Subcutaneous abdominal adipose tissue (tissue), 5 donors: Measurements from ENCODE around the gene COL5A2.

Experiments used
- H3K27ac ChIP-seq: one replicate; pipeline ENCODE4 v1.7.0; 2013; ENCODE audit warnings: low read depth, mild to moderate bottlenecking, inconsistent platforms, low read length, moderate library complexity
- H3K27me3 ChIP-seq, 5 donors: one replicate each; pipeline ENCODE4 v1.7.0; 2013; ENCODE audit warnings: low read length in 5 of 5, inconsistent platforms in 1 of 5; ENCODE audit not compliant: control insufficient read depth in 5 of 5, insufficient read depth in 4 of 5
- H3K36me3 ChIP-seq, 5 donors: one replicate each; pipeline ENCODE4 v1.7.0; 2013; ENCODE audit warnings: low read length in 5 of 5; ENCODE audit not compliant: control insufficient read depth in 5 of 5, insufficient read depth in 5 of 5
- H3K4me1 ChIP-seq, 5 donors: one replicate each; pipeline ENCODE4 v1.7.0; 2013; ENCODE audit warnings: low read length in 5 of 5, mild to moderate bottlenecking in 3 of 5, moderate library complexity in 1 of 5; ENCODE audit not compliant: control insufficient read depth in 5 of 5, insufficient read depth in 5 of 5
- H3K4me3 ChIP-seq, 5 donors: one replicate each; pipeline ENCODE4 v1.7.0; 2013; ENCODE audit warnings: low read length in 5 of 5, low read depth in 1 of 5
- H3K9ac ChIP-seq, 5 donors: one replicate each; pipeline ENCODE4 v1.7.0; 2013; ENCODE audit warnings: low read length in 5 of 5, mild to moderate bottlenecking in 4 of 5, moderate library complexity in 3 of 5
- H3K9me3 ChIP-seq, 5 donors: one replicate each; pipeline ENCODE4 v1.7.0; 2013; ENCODE audit warnings: low read length in 5 of 5; ENCODE audit not compliant: control insufficient read depth in 5 of 5
- donor health status: healthy.
- donor health status: healthy.
- donor health status: healthy.
- donor health status: healthy.
- donor health status: healthy.

Gene COL5A2

DNA sequence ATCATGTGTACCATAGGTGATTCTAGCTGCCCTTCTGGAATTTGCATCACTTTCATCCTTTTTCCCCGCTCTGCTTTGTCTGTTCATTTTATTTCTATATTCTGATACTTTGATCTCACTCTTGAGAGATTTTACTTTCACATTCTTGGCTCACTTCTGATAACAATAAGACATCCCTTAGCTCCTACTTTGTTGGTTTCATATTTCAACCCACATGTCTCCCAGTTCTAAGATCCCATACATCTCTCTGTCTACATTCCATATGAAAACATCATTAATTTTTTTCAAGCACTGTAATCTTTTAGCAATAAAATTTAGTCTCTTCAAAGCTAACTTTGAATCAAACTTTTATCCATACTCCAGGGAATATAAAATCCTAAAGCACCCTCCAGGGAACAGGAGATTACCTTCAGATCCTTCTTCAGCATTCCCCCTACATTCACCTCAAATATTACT lies 129.8 kb downstream of the COL5A2 start:
- no peaks in the 10 kb centered on the region for H3K9me3 ChIP-seq
- H3K27ac ChIP-seq, result peak overlapping the region; percentile 45
- peaks cover 34 to 61% (median 49%) of the 10 kb centered on the region in 5 donors for H3K36me3 ChIP-seq
- H3K27me3 ChIP-seq, result no peaks in the 10 kb centered on the region
- H3K9ac ChIP-seq, result no peak overlapping the region
- H3K4me3 ChIP-seq, result no peak overlapping the region
- H3K4me1 ChIP-seq, result peaks cover 0 to 7% (median 4%) of the 10 kb centered on the region in 5 donors

DNA sequence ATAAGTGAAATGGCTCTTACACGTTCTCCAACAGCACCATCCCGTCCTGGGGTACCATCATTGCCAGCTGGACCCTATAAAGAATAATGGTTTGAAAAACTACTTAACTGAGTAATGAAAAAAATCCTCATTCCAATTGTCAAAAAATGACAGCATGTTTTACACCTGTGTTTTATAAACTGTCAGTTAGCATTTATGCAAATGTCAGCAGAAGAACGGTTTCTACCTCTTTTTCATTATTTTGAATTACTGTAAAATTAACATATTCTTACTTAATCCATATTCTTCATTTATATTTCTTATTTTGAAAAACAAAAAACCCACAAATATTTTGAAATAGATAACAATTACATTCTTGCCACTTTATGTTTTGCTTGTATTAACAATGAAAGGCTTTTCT lies 131.4 kb downstream of the COL5A2 start:
- Histone ChIP-seq H3K27me3 (no peaks in the 10 kb centered on the region), H3K4me3 (no peak overlapping the region), H3K9me3 (no peaks in the 10 kb centered on the region), H3K36me3 (peaks cover 33 to 63% (median 50%) of the 10 kb centered on the region in 5 donors), H3K27ac (peak overlapping the region; percentile 1), H3K4me1 (peaks cover 0 to 7% (median 4%) of the 10 kb centered on the region in 5 donors), H3K9ac (no peak overlapping the region)

DNA sequence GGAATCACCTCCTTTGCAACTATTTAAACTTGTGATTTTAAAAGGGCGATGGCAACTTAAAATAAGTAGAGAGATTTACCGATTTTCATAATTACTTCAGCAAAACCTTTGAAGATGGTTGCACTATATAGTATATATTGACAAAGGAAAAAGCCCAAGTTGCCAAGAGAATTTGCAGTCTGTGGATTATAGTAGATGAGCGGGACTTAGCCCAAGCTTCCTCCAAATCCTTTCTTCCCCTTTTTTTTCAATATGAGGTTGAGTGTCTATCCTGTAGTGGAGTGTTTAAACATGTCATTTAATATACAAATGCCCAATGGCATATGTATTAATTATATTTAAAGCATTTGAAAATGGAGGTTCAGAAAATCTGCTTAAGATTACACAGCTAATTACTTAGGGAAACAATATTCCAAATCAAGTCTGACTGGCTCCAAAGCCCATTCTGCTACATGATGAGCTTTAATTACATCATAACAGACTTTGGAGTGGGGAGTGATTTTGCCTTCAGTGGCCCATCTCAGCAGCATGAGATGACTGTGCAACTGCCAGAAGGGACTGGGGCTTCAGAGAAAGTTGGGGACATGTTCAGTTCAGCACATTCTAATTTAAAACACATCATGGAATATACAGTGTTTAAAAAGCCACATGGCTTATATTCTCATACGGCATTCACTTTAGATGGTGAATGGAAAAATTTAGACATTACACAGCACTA lies 132.2 kb downstream of the COL5A2 start:
- Histone ChIP-seq H3K4me3 (no peak overlapping the region), H3K9me3 (no peaks in the 10 kb centered on the region), H3K9ac (no peak overlapping the region), H3K4me1 (peaks cover 0 to 11% (median 4%) of the 10 kb centered on the region in 5 donors), H3K36me3 (peaks cover 31 to 61% (median 50%) of the 10 kb centered on the region in 5 donors), H3K27ac (peak overlapping the region; percentile 1), H3K27me3 (no peaks in the 10 kb centered on the region)

DNA sequence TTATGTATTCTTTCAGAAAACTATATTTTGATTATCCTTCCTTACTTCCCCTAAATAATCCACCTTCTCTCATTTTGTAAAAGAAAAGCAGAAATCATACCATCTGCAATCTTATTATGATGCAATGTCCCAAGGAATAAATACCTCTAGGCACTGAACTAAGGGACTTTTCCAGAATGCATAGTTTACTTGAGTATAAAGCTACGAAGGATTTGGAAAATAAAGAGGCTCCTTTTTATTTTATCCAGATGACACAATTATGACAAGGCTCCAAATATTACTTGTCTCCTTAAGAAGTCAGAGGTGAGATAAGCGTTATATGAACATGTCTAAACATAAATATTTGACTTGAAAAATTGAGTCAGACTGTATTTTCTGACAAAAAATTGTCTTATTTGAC lies 133.2 kb downstream of the COL5A2 start:
- Histone ChIP-seq H3K9ac (no peak overlapping the region), H3K4me3 (no peak overlapping the region), H3K36me3 (peaks cover 29 to 58% (median 43%) of the 10 kb centered on the region in 5 donors), H3K9me3 (no peaks in the 10 kb centered on the region), H3K4me1 (peaks cover 0 to 11% (median 4%) of the 10 kb centered on the region in 5 donors), H3K27ac (peak overlapping the region; percentile 63), H3K27me3 (no peaks in the 10 kb centered on the region)

DNA sequence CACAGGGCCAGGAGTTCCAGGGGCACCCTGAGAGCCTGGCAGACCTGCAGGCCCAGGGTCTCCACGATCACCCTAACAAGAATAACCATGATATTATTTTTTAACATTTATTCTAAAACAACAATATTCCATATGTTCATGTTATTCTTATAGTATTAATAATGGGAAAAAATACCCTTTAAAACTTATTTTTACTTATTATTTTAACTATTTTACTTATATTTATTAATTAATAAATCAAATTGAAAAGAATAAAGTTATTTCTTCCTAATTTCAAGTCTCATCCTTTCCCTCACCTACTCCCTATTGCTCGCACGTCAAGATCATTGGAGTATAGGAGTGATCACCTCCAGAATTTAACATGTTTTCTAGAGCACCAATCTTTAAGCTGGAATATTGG lies 133.7 kb downstream of the COL5A2 start:
- Histone ChIP-seq H3K27ac (peak overlapping the region; percentile 63), H3K4me1 (peaks cover 0 to 13% (median 5%) of the 10 kb centered on the region in 5 donors), H3K27me3 (no peaks in the 10 kb centered on the region), H3K9ac (no peak overlapping the region), H3K9me3 (no peaks in the 10 kb centered on the region), H3K36me3 (peaks cover 31 to 60% (median 42%) of the 10 kb centered on the region in 5 donors), H3K4me3 (no peak overlapping the region)

DNA sequence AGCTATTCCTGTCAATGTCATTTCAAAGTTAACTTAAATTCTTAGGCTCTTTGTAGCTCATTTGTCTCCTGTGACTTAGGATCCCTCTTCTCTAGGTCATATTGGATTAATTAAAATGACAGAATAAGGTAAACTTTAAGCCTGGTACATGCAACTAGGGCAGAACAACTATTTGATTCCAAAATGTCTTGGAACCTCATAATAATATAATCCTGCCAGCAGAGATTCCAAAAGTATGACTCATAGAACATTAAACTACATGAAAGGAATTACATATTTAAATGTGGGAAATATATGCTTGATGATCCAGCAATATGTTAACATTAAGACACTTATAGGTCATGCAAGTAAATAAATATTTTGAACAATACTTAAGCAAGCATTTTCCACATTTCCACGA lies 142.0 kb downstream of the COL5A2 start:
- Histone ChIP-seq H3K4me3 (no peak overlapping the region), H3K4me1 (peaks cover 0 to 21% (median 4%) of the 10 kb centered on the region in 5 donors), H3K27ac (peak overlapping the region; percentile 19), H3K9me3 (no peaks in the 10 kb centered on the region), H3K36me3 (peaks cover 43 to 78% (median 57%) of the 10 kb centered on the region in 5 donors), H3K9ac (no peak overlapping the region), H3K27me3 (no peaks in the 10 kb centered on the region)

DNA sequence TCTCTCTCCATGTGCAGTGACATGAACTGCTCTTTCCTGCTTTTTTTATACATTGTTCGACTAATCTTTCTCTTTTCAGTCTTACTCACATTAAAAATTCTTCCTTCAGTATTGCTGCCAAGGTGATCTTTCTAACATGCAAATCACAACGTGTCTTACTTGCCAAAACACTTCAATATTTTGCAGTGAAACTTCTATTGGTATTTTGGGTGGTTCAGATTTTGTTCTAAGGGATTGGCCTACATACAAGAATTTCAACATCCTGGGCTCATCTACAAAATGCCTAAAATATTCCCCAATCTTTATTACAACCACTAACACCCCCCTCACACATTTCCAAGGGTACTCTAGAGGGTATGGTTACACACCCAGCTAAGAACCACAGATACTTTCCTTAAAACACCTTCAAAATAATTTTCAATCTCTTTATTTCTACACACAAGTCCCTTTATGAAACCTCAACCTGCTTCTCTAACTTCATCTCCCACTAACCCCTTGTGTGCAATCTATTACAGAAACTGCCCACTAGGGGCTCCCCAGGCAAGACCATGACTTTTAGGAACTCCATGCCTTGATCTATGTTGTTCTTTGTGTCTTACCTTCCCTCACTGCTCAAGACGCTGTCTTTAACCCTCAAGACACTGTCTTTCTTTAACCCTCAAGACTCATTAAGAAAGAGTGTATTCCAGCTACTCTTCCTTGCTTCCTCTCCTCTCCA lies 154.5 kb downstream of the COL5A2 start:
- Histone ChIP-seq H3K4me3 (no peak overlapping the region), H3K9me3 (no peaks in the 10 kb centered on the region), H3K27ac (peak overlapping the region; percentile 74), H3K4me1 (peaks cover 2 to 39% (median 10%) of the 10 kb centered on the region in 5 donors), H3K36me3 (no peaks in the 10 kb centered on the region), H3K27me3 (no peaks in the 10 kb centered on the region), H3K9ac (no peak overlapping the region)

DNA sequence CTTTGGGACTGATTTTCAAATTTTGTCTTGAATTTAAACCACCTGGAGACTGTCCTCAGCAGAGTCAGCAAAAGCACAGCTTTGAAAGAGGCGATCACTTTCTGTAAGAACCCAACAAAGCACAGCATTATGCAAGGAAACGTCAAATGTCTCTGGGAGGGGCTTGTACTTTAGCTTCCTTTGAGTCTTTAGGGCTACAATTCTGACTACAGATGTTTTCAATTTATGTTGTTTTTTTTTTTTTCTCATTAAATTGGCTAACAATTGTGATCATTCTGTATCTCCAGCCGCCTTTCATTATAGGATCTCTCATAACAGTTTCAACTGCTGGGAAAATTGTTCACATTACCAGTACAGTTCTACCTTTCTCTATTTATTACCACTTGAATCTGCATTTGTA lies 157.1 kb downstream of the COL5A2 start:
- Histone ChIP-seq H3K27ac (peak overlapping the region; percentile 91), H3K9me3 (no peaks in the 10 kb centered on the region), H3K27me3 (no peaks in the 10 kb centered on the region), H3K4me1 (peaks cover 2 to 41% (median 10%) of the 10 kb centered on the region in 5 donors), H3K36me3 (no peaks in the 10 kb centered on the region), H3K9ac (peak overlapping the region in 1 of 5 donors; percentile 58), H3K4me3 (no peak overlapping the region)

DNA sequence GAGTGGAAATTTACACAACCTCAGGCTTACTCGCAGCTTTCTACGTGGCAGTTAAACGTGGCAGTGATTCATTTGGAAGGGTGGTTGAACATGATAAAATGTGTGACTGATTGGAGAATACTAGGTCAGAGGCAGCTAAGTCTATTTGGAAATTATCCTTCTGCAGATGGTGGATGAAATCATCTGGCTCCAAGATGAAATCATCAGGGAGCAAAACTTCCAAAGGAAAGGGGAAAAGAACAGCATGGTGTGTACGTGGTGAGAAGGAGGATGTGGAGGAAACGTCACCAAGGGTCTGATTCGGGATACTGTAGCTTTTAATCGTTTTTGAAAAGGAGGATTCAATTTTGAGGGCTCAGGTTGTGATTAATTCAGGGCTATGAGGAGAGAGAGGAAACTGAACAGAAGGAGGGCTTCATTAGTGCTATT lies 157.5 kb downstream of the COL5A2 start:
- no peaks in the 10 kb centered on the region for H3K9me3 ChIP-seq
- H3K27me3 ChIP-seq, result no peaks in the 10 kb centered on the region
- peak overlapping the region; percentile 91 for H3K27ac ChIP-seq
- H3K36me3 ChIP-seq, result no peaks in the 10 kb centered on the region
- H3K4me1 ChIP-seq, result peaks cover 2 to 41% (median 10%) of the 10 kb centered on the region in 5 donors
- peak overlapping the region in 2 of 5 donors; percentile 55 to 58 for H3K9ac ChIP-seq
- no peak overlapping the region for H3K4me3 ChIP-seq

DNA sequence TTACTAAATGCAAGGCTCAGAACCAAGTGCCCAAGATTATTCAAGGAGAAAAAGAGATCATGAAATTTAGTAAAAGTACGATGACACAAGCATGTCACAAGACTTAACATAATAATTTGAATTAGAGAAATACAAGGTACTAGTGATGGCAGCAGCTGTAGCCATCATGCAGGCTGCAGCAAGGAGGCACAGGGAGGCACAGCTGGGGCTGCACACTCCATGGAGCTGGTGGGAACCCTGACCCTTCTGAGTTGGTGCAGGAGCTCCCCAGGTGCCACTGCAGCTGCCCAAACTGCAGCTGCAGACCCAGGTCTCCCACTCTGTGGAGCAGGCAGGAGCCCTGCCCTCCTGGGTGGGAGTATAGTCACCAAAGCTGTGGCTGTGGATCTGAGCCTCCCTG lies 159.4 kb downstream of the COL5A2 start:
- Histone ChIP-seq H3K27ac (peak overlapping the region; percentile 91), H3K4me1 (peaks cover 0 to 36% (median 5%) of the 10 kb centered on the region in 5 donors)

More for the DNA sequence above, 159.4 kb downstream of the COL5A2 start:
- Histone ChIP-seq H3K4me3 (no peak overlapping the region), H3K36me3 (no peaks in the 10 kb centered on the region), H3K9me3 (no peaks in the 10 kb centered on the region), H3K9ac (no peak overlapping the region), H3K27me3 (no peaks in the 10 kb centered on the region)
